Measurements from ENCODE around the gene CFAP52.
"Not testable (repeated sequence)": the region's sequence is repeated elsewhere in the genome, so short reads cannot be mapped to it uniquely, and the experiment has no call there.

Gene CFAP52, protein sequence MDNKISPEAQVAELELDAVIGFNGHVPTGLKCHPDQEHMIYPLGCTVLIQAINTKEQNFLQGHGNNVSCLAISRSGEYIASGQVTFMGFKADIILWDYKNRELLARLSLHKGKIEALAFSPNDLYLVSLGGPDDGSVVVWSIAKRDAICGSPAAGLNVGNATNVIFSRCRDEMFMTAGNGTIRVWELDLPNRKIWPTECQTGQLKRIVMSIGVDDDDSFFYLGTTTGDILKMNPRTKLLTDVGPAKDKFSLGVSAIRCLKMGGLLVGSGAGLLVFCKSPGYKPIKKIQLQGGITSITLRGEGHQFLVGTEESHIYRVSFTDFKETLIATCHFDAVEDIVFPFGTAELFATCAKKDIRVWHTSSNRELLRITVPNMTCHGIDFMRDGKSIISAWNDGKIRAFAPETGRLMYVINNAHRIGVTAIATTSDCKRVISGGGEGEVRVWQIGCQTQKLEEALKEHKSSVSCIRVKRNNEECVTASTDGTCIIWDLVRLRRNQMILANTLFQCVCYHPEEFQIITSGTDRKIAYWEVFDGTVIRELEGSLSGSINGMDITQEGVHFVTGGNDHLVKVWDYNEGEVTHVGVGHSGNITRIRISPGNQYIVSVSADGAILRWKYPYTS

GRCh38 chr17:9576521-9577372 is at the start of gene CFAP52:
Gene CFAP52, plus strand, starts transcription at chr17:9576642. Its CDS starts 54 bp downstream, at chr17:9576696.
- peak; percentile 82 for DNase-seq

DNA sequence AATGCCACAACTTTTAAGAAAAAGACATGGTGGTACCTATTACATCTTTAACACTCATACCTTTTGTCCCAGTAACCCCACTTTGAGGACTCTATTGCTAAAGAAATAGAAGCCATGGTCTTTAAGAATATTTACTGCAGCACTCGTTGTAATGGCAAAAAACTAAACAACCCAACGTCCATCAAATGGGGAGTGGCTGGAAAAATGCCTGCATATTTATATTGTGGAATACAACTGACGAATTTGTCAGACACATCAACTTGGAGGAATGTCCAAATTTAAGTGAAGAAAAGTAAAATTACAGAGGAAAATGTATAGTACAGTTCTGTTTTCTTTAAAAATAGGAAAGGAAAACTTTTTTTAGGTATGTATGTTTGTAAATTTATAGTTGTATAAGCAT is 48.7 kb upstream of the CFAP52 start:
- DNase-seq, result no peak

GRCh38 chr17:9529033-9529700 is 47.3 kb upstream of the CFAP52 start:
- no peak for DNase-seq

- DNase-seq, result no peak
These were observed 45.4 kb upstream of the CFAP52 start for GRCh38 chr17:9531034-9531433.

DNA sequence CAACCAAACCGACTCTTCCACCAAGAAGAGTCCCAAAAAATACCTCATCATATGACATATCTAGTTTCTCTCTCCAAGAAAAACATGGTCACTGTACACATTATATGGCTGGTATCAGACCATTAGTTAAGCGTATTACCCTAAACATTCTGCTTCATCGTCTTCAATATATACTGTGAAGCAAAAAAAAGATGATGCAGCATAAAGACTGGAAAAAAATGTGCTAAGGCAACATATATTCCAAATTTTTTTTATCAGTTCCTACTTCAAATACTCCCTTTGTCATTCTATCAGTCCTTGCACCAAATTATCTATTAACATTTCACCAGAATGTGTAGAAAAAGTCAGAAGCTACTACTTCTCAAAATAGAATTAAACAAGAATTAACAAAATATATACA is 43.7 kb upstream of the CFAP52 start:
- DNase-seq, result no peak

- no peak for DNase-seq
These were observed 43.0 kb upstream of the CFAP52 start for GRCh38 chr17:9533441-9533840.

DNA sequence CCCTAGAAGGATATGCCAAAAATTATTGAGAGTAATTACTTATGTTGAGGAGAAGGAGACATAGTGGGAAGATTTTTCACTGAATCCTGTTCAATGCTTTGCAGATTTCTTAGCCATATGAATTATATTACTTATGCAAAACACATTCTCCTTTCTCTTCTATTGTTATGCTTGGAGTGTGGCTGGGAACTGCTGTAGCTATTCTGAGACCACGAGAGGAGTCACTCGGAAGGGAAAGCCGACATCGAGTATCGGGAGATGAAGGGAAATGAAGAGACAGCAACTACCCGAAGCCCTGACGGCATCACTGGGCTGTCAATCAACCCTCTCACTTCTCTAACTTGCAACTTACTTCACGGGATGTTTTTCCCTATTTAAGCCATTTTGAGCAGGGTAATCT is 40.4 kb upstream of the CFAP52 start:
- no peak for DNase-seq

DNA sequence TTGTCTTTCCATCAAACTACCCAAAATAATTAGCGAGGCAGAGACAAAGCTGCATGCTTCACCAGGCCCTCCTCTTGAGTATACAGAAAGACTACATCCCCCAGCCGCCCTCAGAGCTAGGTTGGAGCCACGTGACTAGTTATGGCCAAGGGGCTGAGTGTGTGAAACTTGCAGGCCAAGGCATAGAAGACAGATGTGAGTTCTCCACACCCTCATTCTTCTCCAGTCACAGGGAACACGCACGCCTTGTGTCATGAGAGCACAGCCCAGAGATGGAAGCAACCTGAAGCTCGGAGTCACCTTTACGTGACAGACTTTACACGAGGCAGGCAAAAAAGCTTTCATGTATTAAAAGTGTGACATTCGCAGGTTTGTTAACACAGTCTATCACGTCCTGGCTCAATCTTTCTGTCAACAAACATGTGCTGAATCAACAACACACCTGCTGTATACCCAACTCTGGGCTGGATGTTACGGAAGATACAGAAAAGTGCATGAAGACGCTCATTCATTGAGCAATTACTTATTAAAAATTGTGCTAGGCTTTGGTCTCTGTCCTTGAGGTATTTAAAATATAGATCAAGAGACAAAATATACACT is 39.2 kb upstream of the CFAP52 start:
- no peak for DNase-seq

- DNase-seq, result no peak
These were observed 37.8 kb upstream of the CFAP52 start for GRCh38 chr17:9538626-9539025.

- no peak for DNase-seq
These were observed 34.7 kb upstream of the CFAP52 start for GRCh38 chr17:9541718-9542117.

GRCh38 chr17:9544221-9544620 is 32.2 kb upstream of the CFAP52 start:
- no peak for DNase-seq

GRCh38 chr17:9549215-9549614 is 27.2 kb upstream of the CFAP52 start:
- DNase-seq, result no peak

DNA sequence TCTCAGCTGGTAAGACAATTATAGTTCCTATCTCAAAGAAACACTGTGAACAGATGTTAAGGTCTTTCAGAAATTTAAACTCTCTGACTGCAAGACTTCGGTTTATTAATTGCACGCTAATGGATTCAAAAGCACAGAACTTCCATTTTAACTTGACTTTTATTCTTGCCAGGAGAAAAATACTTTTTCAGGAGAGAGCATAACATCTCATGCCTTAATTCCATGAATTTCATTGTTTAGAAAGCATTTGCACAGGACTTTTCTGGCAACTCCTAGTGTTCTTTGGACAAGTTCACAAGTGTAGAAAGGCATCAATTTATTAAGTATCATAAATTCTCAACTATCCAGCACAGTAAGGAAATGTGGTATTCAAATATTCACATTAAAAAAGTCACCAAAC is 23.3 kb upstream of the CFAP52 start:
- DNase-seq, result no peak

DNA sequence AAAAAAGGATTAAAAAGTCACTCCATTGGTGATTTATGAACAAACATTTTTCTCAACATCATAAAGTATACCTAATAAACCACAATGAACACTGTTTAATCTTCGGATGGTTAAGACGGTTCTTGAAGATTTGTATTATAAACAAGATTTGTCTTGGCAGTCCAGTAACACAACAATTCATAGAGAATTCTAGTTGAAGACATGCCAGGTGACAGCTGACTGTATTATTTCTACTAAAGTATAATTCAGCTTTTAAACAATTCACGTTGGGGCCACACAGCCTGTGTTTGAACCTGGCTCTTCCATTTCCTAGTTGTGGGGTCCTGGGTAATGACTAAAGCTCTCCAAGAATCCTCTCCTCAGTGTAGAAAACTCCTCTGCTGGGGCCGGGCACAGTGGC is 22.8 kb upstream of the CFAP52 start:
- DNase-seq, result no peak

DNA sequence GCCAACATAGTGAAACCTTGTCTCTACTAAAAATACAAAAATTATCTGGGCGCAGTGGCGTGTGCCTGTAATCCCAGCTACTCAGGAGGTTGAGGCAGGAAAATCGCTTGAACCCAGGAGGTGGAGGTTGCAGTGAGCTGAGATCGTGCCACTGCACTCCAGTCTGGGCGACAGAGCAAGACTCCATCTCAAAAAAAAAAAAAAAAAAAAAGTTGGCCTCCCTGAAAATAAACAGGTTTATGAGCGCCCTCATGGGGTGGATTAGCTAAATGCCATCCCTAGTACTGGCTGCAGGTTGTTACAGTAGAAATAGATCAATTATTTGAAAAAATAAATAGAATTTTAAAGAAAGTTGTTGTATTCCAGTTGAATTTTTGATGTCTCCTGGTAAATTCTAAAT is 21.7 kb upstream of the CFAP52 start:
- DNase-seq, result peak; percentile 53

DNA sequence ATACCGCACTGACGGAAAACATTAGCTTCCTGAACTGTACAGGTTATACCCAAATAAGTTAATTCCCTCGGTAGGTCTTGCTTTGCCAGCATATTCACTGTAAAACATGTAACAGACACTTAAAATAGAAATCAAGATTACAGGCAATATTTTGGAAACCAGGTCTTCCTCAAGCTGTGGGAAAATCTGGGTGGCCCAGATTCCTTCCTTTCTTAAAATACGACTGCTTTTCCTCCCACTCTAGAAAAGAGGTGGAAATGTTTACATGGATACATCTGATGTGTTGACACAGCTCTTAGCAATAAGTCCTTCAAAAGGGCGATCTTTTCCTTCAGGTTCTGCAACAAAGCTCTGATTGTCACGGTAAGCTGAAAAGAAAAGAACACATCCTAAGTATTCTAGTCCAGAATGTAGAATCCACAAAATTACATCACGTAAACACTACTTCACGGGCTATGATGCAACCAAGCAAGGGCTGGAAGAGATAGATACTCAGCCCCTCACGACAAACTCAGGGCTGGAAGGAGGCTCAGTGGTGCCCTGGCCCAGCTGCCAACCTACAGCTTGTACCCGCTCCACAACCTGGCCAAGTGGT is 19.2 kb upstream of the CFAP52 start:
- DNase-seq, result no peak

DNA sequence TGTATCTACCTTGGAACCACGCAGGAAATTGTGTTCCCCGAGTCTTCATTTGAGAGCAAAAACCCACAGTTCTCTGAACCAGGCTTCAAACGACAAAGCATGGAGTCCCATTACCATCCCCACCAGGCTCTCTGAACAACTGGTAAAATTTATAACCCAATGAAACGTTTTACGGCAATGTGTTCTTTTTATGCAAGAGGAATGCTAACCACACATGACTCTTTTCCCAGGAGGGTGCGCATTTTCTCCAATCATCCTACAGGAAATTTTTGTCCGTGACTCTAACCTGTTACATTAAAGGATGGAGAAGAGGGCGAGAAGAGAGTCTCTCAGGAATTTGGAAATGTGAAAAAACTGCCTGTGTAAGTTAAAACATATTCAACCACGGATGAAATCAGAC is 18.6 kb upstream of the CFAP52 start:
- DNase-seq, result no peak

- no peak for DNase-seq
These were observed 12.3 kb upstream of the CFAP52 start for GRCh38 chr17:9564104-9564503.

DNA sequence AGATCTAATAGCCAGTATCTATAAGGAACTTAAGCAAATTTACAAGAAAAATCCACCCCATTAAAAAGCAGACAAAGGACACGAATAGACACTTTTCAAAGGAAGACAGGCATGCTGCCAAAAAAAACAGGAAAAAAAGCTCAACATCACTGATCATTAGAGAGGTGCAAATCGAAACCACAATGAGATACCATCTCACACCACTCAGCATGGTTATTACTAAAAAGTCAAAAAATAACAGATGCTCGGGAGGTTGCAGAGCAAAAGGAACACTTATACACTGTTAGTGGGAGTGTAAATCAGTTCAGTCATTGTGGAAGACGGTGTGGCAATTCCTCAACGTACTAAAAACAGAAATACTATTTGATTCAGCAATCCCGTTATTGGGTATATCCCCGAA is 10.4 kb upstream of the CFAP52 start:
- DNase-seq, result peak; percentile 5

DNA sequence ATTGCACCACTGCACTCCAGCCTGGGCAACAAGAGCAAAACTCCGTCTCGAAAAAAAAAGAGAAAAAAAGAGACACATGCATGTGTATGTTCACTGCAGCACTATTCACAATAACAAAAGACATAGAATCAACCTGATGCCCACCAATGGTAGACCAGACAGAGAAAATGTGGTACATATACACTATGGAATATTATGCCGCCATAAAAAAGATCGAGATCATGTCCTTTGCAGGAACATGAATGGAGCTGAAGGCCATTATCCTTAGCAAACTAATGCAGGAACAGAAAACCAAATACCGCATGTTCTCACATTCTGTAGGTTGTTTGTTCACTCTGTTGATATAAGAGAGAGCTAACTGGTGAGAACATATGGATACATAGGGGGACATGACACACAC is 9.7 kb upstream of the CFAP52 start:
- DNase-seq, result not testable (repeated sequence)

DNA sequence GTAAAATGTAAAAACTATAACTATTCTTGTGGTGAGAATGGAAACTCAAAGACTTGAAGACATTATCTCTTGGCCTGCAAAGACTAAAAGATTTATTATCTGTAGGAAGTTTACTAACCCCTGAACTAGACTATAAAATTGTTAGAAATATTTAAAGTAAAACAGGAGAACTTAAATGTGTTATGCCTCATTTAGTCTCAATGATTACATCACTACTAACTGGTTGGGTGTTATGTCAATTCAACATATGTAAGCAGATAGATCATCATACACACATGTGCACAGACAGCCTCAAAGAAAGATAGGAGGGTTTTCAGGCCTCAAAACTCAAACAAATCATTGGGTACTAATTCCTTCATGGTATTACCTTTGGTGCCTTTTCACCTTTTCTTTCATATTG is 8.4 kb upstream of the CFAP52 start:
- DNase-seq, result no peak

- DNase-seq, result no peak
These were observed 7.4 kb upstream of the CFAP52 start for GRCh38 chr17:9568957-9569588.

All from CD4-positive, alpha-beta T cell treated with Interleukin-6 for 4 hours (primary cell).